GM04504 (cell line): ENCODE results near the gene KIDINS220.
A peak's percentile ranks its signal among the peaks of the same experiment; 100 is the strongest.

Experiments used
- DNase-seq: peaks from one replicate; pipeline ENCODE4 v3.0.0-alpha.2; 2012; ENCODE audit warnings: low read depth

KIDINS220 gene

DNA sequence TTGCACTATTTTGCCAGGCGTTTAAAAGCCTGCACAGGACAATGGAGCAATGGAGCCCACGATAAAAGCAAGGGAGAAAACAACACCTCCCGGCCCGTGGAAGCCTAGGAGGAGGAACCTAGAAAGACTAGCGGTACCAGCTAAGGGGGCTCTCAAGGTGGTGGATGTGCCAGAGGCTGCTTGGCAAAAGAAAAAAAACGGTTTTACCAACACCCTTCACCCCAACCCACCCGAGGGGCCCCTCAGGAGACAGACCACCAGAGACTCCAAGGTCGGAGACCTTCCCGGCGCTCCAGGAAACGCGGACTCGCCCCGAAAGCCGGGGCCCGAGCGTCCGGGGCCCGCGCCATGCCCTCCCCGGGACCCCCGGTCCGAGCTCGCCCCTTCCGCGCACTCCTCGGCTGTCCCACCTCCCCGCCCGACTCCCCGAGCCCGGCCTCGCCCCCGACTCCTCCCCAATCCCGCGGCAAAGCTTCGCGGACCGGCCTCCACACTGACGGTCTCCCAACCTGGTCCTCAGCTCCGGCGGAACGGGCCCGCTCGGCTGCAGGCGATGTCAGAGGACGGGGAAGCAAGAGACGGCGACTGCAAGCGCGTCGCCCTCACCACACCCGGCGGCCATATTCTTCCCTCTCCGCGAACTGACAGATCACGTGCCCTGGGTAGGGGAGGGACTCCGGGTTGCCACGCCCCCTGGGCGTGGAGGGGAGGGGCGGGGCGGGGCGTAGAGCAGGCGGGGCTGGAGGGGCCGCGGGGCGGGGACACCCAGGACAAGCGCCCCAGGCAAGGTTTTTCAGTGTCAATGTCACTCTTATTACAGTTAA lies at the start of gene KIDINS220:
Gene KIDINS220 (minus strand): TSS at position 643 of the 824 bp plus-strand sequence. CDS start 10,520 bp downstream, outside the sequence.
- DNase-seq: peak; percentile 65

DNA sequence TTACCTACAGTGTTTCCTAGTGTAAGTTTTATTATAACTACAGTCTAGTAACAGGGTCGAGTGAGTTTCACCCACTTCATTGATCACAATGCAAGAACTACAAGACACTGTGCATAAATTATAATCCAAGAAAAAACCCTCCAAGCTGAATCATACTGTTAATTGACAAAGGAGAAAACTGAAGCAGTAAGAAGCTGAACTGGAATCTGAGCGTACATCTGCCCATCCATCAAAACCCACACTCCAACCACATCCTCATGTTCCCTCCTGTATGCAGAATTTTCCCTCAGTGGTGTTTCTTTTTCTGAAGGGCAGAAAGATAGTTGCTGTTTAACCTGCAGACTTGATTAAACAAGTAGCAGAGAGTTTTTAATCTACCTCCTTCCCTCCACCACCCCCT lies 49.5 kb upstream of the KIDINS220 start:
- DNase-seq: no peak

DNA sequence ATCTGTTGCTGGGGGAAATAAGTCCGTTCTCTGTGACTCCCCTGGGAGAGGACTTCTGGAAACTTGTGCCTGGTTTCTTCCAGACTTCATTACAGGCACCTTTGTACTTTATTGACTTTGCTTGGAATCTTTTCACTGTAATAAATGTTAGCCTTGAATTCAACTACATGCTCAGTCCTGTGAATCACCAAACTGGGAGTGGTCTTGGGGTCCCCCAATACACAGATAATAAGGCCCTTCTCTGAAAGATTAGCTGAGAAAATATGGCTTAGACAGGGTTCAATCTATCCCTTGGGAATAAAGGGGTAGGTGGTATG lies 48.7 kb upstream of the KIDINS220 start:
- no peak for DNase-seq

DNA sequence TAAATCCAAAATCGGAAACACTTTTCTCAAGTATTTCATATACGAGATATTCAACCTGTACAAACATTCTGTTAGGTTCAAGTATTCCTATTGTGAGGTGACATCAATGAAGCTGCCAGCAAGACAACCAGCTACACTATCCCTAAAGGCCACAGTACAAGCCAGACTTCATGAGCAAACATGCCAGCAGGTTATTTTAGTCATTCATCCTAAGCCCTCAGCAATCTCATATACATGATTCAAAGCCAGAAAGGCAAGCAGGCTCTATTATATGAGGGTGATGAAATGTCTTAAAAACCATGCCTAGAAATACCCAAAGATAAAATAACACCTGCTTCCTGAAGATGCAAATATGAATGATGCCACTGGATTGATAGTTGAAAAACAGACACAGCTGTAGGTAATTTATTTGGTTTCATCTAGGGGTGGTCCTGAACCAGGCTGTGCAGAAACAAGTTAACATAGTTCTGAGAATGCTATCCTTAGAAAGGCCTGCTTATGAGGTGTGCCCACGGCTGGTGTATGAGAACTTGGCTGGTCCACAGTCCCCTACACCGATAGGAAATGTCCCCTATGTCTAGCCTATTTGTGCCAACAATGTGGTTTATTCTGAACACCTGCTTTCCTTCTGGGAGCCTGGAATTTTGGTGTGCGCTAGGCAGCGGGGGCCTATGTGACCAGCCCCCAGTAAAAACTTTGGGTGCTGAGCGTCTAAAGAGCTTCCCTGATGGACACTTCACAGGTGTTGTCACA lies 48.2 kb upstream of the KIDINS220 start:
- DNase-seq: no peak

- DNase-seq: no peak
Observed at GRCh38 chr2:8884812-8885211, 47.4 kb upstream of the KIDINS220 start.

DNA sequence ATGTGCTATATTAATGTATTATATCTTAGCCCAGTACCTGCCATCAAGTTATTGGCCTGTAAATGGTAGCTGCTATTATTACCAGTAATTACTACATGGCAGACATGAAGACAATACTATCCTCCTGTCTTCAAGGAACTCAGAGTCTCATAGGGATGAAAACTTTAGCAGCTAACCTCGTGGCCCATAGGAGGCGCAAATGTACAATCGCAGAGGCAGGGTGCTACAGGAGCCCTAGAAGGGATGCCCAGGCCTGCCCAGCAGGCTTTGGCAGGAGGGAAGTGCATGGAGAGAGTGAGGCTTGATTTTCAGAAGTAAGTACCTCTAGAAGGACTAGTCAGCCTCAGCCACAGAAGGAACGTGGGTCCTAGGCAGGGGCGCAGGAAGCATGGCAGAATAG lies 44.7 kb upstream of the KIDINS220 start:
- DNase-seq: no peak

GRCh38 chr2:8877894-8878293 lies 40.5 kb upstream of the KIDINS220 start:
- no peak for DNase-seq

DNA sequence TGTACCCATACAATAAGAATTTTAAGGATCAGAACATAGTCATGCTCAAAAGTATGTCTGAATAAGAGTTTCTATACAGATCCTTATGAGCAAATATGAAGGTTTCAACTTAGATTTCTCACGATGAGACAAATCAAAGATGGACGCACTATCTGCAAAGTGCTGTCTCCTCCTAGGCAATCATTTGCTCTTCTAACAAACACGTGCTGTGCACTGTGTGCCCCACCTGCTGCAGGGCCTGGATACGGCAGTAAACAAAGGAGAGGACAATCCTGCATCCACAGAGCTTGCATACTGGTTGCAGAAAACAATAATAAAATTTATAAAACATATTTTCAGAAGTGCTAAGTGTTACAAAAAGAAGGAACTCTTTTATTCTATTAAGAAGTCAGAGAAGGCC lies 39.9 kb upstream of the KIDINS220 start:
- no peak for DNase-seq

GRCh38 chr2:8876628-8877027 lies 39.2 kb upstream of the KIDINS220 start:
- no peak for DNase-seq

GRCh38 chr2:8872821-8873432 lies 35.5 kb upstream of the KIDINS220 start:
- peak; percentile 19 for DNase-seq

DNA sequence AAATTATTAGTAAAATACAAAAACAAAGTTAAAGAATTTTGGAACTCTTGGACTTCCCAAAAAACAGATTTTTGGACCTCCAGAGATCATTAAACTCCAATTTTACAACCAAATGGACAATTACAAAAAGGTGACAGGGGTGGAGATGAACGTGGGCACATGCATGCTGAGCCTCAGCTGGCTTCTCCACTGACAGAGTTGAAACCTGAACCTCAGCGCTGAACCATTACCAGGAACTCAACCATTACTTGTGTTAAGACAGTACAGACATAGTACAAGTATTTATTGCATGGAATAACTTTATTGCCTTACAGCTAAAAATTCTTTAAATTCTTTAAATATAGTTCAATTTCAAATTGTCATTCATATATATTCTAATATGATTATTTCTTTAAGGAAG lies 33.0 kb upstream of the KIDINS220 start:
- DNase-seq: no peak

DNA sequence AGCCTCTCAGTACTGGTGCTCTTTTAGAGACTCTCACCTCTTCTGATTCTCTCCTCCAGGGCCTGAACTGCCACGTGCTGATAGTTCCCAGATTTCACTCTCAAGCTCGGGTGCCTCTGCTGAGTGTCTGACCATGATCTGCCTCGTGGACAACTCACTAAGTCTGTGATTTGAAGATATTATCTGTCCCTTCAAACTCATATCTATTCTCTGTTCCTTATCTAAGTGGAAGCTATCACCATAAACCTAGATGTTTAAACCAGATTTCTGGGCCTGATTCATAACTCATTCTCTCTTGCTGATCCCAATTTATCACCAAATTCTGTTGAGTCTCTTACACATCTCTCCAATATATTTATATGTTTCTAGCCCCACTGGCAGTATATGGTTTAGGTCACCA lies 29.9 kb upstream of the KIDINS220 start:
- no peak for DNase-seq

DNA sequence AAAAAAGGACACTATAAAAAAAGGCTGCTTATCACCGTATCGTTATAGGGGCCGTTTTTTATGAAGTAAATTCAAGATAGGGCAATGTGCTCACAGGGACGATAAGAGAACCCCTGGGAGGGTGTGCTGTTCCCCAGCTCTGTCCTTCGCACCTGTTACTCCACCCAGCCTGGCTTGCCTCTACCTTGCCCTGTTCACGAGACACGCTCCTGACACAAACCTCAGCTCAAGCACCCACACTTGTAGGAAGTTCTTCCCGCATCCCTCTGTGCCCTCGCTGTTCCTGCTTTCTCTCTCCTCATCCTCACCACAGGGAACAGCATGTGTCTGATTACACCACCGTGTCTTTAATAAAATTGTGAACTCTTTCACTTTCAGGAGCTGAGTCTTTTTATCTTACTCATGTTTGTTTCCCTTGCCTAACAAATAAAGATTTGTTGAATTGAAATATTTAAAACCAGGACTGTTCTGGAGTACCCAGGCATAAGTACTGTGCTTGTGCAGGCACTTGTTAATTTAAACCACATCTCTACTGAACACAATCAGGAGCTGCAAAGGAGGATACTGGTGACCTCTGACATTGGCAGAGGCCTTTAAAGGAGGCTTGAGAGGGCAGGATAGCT lies 26.0 kb upstream of the KIDINS220 start:
- DNase-seq: no peak

DNA sequence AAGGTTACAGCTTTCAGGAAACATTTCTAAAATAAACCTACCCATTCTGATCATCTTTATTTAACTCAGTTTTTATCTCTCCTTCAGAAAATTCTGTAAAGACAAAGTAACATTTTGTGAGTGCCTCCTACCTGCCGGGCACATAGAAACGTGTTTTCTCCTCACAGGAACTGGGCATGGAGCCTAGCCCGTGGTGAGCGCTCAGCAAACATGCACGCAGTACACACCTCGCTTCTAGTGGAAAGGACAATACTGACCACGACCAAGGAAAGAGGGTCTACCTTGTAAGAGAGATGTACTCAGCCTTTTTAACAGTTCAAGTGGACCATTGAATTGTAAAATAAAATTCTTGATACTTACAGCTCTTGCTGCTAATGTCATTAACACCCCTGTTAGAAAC lies 24.8 kb upstream of the KIDINS220 start:
- no peak for DNase-seq

GRCh38 chr2:8861797-8862196 lies 24.4 kb upstream of the KIDINS220 start:
- no peak for DNase-seq

GRCh38 chr2:8860239-8860638 lies 22.8 kb upstream of the KIDINS220 start:
- DNase-seq: no peak

- no peak for DNase-seq
Observed at GRCh38 chr2:8858910-8859309, 21.5 kb upstream of the KIDINS220 start.

DNA sequence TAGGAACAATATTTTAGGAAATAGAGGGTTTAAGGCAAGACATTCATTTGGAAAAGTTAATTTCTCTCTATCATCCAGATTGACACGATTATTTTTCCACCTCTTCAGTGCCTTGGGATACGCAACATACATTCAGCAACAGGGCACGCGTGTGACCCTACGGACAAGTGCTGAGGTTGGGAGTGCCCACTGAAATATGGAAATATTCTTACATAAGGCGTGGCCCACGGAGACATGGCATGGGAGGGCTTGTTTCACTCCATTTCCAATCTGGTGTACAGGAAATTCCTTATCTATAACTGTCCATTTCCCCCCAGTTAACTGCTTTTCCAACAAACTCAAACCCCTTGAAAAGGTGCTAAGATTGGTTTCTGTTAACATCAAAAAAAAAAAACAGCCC lies 20.9 kb upstream of the KIDINS220 start:
- no peak for DNase-seq

GRCh38 chr2:8857709-8858108 lies 20.3 kb upstream of the KIDINS220 start:
- DNase-seq: no peak

- DNase-seq: no peak
Observed at GRCh38 chr2:8856176-8856575, 18.8 kb upstream of the KIDINS220 start.

- no peak for DNase-seq
Observed at GRCh38 chr2:8855010-8855409, 17.6 kb upstream of the KIDINS220 start.

GRCh38 chr2:8853426-8853825 lies 16.0 kb upstream of the KIDINS220 start:
- no peak for DNase-seq
